Caco-2 (cell line): ENCODE data around the gene KLHDC8A. TPM values are rescaled to one million over a fixed set of nuclear protein-coding genes. Genes with fewer than 3 reads are reported as not detected.

Experiments
- BruUV-seq: library from RNA; stranded (reverse); fragments of 400-500 nt; replicated peaks from 2 replicates; lab custom pipeline; 2021; lab: Mats Ljungman, UMichigan
- CTCF ChIA-PET: fragments of 300-600 bp; sonication (Branson Sonifier 250); formaldehyde crosslinking; loops from one replicate; lab custom pipeline; 2022; ENCODE audit warnings: antibody characterized with exemption; lab: Charles Lee
- POLR2A ChIA-PET: fragments of 300-600 bp; sonication (Branson Sonifier 250); formaldehyde crosslinking; loops from one replicate; lab custom pipeline; 2022; ENCODE audit warnings: antibody characterized with exemption; lab: Charles Lee
- DNase-seq, 2 experiments: peaks; one replicate each; pipeline versions ENCODE4 v3.0.0 to v3.0.0-alpha.2; 2020 to 2022
- H3K27me3 ChIP-seq: replicated peaks from 2 replicates; pipeline ENCODE4 v1.6.0; 2011; ENCODE audit warnings: low read length; ENCODE audit not compliant: control insufficient read depth, insufficient read depth
- H3K36me3 ChIP-seq: 2 replicates; pipeline ENCODE4 v1.5.1; 2011; ENCODE audit warnings: low read length; ENCODE audit not compliant: control insufficient read depth, insufficient read depth
- H3K4me1 ChIP-seq: fragments of 250-450 bp; sonication (Bioruptor Pico); 2 replicates; pipeline ENCODE4 v1.5.1; 2020; ENCODE audit warnings: mild to moderate bottlenecking
- H3K4me3 ChIP-seq: 2 replicates; pipeline ENCODE4 v1.5.1; 2011; ENCODE audit warnings: low read depth, mild to moderate bottlenecking, control low read depth, low read length
- H3K9me3 ChIP-seq: fragments of 250-450 bp; sonication (Bioruptor Pico); 2 replicates; pipeline ENCODE4 v1.5.1; 2020; ENCODE audit warnings: mild to moderate bottlenecking, moderate library complexity
- H3K27ac Mint-ChIP-seq: one replicate; pipeline ENCODE4 v1.8.0; 2022; ENCODE audit warnings: mixed read lengths; ENCODE audit not compliant: unreplicated experiment
- H3K27me3 Mint-ChIP-seq: one replicate; pipeline ENCODE4 v1.8.0; 2022; ENCODE audit warnings: mixed read lengths; ENCODE audit not compliant: insufficient read depth, unreplicated experiment
- H3K36me3 Mint-ChIP-seq: one replicate; pipeline ENCODE4 v1.8.0; 2022; ENCODE audit warnings: mild to moderate bottlenecking, mixed read lengths; ENCODE audit not compliant: insufficient read depth, unreplicated experiment
- H3K4me1 Mint-ChIP-seq: one replicate; pipeline ENCODE4 v1.8.0; 2022; ENCODE audit warnings: low read depth, mixed read lengths; ENCODE audit not compliant: unreplicated experiment
- H3K4me3 Mint-ChIP-seq: one replicate; pipeline ENCODE4 v1.8.0; 2022; ENCODE audit warnings: mild to moderate bottlenecking, moderate library complexity, mixed read lengths; ENCODE audit not compliant: unreplicated experiment
- H3K9me3 Mint-ChIP-seq: one replicate; pipeline ENCODE4 v1.8.0; 2022; ENCODE audit warnings: mixed read lengths; ENCODE audit not compliant: unreplicated experiment
- intact Hi-C: fragments of 100-400 bp; cut with micrococcal nuclease; formaldehyde crosslinking; loops from one replicate; pipeline ENCODE4 v1.10.0; 2022; ENCODE audit not compliant: unreplicated experiment
- total RNA-seq: library from RNA; stranded (reverse); gene quantifications from 2 replicates; pipeline ENCODE4 v1.2.3, GENCODE V29; 2022
- TF ChIP-seq, protein P1 (sequence below), 2 experiments: fragments of 200-600 bp in 1 of 2; IDR thresholded peaks; 1 replicate in 1 of 2; 2 replicates in 1 of 2; pipeline versions ENCODE4 v1.5.1 to v1.8.0; 2011 to 2022; ENCODE audit warnings: antibody characterized with exemption in 1 of 2, control low read depth in 1 of 2, inconsistent platforms in 1 of 2, low read depth in 1 of 2, low read length in 1 of 2, mild to moderate bottlenecking in 1 of 2, moderate library complexity in 1 of 2; ENCODE audit not compliant: insufficient read depth in 1 of 2, severe bottlenecking in 1 of 2, unreplicated experiment in 1 of 2

The KLHDC8A gene
- total RNA-seq, 1 experiment from 2014 or later: not detected

DNA sequence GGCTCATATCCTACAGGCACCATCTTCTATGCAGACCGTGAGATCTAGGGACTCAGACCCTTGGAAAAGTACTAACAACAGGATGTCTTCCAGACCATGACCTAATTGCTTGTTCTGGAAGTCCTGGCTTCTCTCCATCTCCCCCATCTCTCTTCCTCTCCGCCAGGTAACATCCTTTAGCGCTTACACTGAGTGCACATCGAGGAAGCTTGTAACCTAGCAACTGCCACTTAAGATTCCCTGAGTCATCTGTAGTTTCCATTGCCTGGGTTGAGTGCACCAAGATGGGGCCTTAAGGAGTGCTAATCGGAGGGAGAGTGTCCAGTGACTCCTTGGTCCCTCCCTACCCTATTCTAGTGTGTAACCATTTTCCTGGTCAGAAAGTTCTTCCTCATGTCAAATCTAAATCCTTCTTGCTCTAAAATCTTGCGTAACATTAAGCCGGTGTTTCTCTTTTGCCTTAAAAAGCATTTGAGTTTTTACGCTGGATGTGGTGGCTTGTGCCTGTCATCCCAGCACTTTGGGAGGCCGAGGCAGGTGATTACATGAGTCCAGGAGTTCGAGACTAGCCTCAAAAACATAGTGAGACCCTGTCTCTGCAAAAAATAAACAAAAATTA, 9.7 kb downstream of the KLHDC8A start:
- no peak overlapping the region for H3K27ac Mint-ChIP-seq
- H3K4me3 ChIP-seq: no peak overlapping the region
- peaks cover 16% of the 10 kb centered on the region for H3K27me3 Mint-ChIP-seq
- no TSS peak for BruUV-seq
- TF ChIP-seq, protein P1, sequence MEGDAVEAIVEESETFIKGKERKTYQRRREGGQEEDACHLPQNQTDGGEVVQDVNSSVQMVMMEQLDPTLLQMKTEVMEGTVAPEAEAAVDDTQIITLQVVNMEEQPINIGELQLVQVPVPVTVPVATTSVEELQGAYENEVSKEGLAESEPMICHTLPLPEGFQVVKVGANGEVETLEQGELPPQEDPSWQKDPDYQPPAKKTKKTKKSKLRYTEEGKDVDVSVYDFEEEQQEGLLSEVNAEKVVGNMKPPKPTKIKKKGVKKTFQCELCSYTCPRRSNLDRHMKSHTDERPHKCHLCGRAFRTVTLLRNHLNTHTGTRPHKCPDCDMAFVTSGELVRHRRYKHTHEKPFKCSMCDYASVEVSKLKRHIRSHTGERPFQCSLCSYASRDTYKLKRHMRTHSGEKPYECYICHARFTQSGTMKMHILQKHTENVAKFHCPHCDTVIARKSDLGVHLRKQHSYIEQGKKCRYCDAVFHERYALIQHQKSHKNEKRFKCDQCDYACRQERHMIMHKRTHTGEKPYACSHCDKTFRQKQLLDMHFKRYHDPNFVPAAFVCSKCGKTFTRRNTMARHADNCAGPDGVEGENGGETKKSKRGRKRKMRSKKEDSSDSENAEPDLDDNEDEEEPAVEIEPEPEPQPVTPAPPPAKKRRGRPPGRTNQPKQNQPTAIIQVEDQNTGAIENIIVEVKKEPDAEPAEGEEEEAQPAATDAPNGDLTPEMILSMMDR (IDR thresholded peaks at IDR 0.05; ENCODE audit: insufficient read depth in 1 of 2, low read depth in 1 of 2, low read length in 1 of 2, severe bottlenecking in 1 of 2, unreplicated experiment in 1 of 2): no peak
- DNase-seq: no peak
- H3K4me3 Mint-ChIP-seq: no peak overlapping the region
- H3K27me3 ChIP-seq: no peaks in the 10 kb centered on the region; the same call in 1 of the 2 replicates
- H3K36me3 ChIP-seq: no peaks in the 10 kb centered on the region
- 0 out of 2 replicates have a peak, but pooled peaks cover 5% of the 10 kb centered on the region for H3K4me1 ChIP-seq
- H3K36me3 Mint-ChIP-seq: no peaks in the 10 kb centered on the region
- ChIA-PET CTCF (no interaction called here), POLR2A (no interaction called here)
- H3K9me3 ChIP-seq: no peaks in the 10 kb centered on the region
- peaks cover 7% of the 10 kb centered on the region for H3K4me1 Mint-ChIP-seq
- no peaks in the 10 kb centered on the region for H3K9me3 Mint-ChIP-seq
- intact Hi-C loops: no loop called here

DNA sequence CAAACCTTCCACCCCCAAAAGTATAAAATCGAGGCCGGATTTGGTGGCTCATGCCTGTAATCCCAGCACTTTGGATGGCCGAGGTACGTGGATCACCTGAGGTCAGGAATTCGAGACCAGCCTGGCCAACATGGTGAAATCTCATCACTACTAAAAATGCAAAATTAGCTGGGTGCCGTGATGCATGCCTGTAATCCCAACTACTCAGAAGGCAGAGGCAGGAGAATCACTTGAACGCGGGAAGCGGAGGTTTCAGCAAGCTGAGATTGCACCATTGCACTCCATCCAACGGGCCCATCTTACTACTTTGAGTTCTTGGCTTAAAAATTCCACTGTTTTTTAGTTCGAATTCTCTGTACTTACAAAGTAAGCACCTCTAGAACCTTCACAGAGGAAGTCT, 11.0 kb downstream of the KLHDC8A start:
- BruUV-seq: no TSS peak
- CTCF ChIA-PET: no interaction called here

DNA sequence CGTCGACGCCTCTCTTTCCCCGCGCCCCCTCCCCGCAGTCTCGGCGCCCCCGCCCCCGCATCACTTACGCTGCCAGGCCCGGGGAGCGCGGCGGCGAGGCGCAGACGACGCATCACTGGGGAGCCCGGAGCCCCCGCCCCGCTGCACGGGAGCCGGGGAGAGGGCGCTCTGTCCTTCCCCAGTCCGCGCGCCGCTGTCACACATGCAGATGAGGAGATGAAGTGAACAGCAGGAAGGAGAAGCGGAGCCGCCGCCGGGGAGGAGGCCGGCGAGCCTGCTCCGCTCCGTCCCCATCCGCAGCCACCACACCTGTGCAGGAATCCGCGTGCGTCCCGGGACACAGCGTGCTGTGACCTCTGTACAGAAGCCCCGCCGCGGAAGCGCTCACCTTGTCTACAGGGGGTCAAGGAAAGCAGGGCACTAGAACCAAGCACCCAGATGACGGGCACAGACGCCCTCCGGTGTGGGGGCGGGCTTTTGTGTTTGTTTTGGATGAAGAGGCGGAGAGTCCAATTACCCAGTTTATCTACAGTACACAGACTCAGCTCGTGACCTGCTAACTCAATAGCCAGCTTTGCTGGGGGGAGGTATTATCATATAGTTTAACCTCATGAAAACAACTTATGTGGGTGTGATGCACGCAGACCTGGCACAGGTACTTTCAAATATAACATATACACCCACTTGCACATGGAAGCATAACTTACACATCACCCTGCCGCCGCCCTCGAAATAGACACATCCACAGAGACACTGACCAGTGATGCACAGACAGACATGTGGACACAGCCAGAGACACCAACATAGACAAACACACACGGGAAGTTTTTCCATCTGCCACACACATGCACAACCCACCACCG, 12.4 kb downstream of the KLHDC8A start:
- BruUV-seq: no TSS peak
- no peaks in the 10 kb centered on the region for H3K36me3 Mint-ChIP-seq
- H3K9me3 Mint-ChIP-seq: no peaks in the 10 kb centered on the region
- intact Hi-C loops: no loop called here
- H3K4me1 Mint-ChIP-seq: peaks cover 7% of the 10 kb centered on the region
- Histone ChIP-seq H3K27me3 (no peaks in the 10 kb centered on the region; the same call in 1 of the 2 replicates), H3K4me1 (0 out of 2 replicates have a peak, but pooled peaks cover 5% of the 10 kb centered on the region), H3K4me3 (peak overlapping the region; percentile 33), H3K36me3 (no peaks in the 10 kb centered on the region), H3K9me3 (no peaks in the 10 kb centered on the region)
- DNase-seq: peak; percentile 51 to 56
- ChIA-PET CTCF (interaction anchor here (0.5 kb wide), 1 partner anchor 115 kb away, joined by 4 read pairs; no protein-coding TSS in a partner anchor), POLR2A (no interaction called here)
- H3K27me3 Mint-ChIP-seq: peaks cover 16% of the 10 kb centered on the region
- no peak overlapping the region for H3K27ac Mint-ChIP-seq
- TF ChIP-seq, protein P1 (IDR thresholded peaks at IDR 0.05; ENCODE audit: insufficient read depth in 1 of 2, low read depth in 1 of 2, low read length in 1 of 2, severe bottlenecking in 1 of 2, unreplicated experiment in 1 of 2): peak in 1 of 2 experiments; percentile 2
- H3K4me3 Mint-ChIP-seq: peak overlapping the region; percentile 77

More for the DNA sequence above, 11.0 kb downstream of the KLHDC8A start:
- Histone ChIP-seq H3K36me3 (no peaks in the 10 kb centered on the region), H3K4me1 (0 out of 2 replicates have a peak, but pooled peaks cover 5% of the 10 kb centered on the region), H3K27me3 (no peaks in the 10 kb centered on the region; the same call in 1 of the 2 replicates), H3K9me3 (no peaks in the 10 kb centered on the region), H3K4me3 (no peak overlapping the region)
- POLR2A ChIA-PET: no interaction called here
- intact Hi-C loops: no loop called here
- Mint-ChIP-seq H3K9me3 (no peaks in the 10 kb centered on the region), H3K36me3 (no peaks in the 10 kb centered on the region), H3K4me1 (peaks cover 7% of the 10 kb centered on the region), H3K4me3 (no peak overlapping the region), H3K27me3 (peaks cover 16% of the 10 kb centered on the region), H3K27ac (no peak overlapping the region)
- TF ChIP-seq, protein P1 (IDR thresholded peaks at IDR 0.05; ENCODE audit: insufficient read depth in 1 of 2, low read depth in 1 of 2, low read length in 1 of 2, severe bottlenecking in 1 of 2, unreplicated experiment in 1 of 2): no peak
- no peak for DNase-seq
